Activated CD4-positive, alpha-beta T cell treated with anti-CD3 and anti-CD28 coated beads, Interleukin-2, amount 50 U/mL, for 24 hours (primary cell): Measurements from ENCODE around the gene NHLRC2.
A peak's percentile ranks its signal among the peaks of the same experiment; 100 is the strongest.
"Not testable (repeated sequence)": the region's sequence is repeated elsewhere in the genome, so short reads cannot be mapped to it uniquely, and the experiment has no call there.

Experiments
- DNase-seq, 2 donors: peaks; one replicate each; pipeline ENCODE4 v3.0.0-alpha.2; 2020; ENCODE audit warnings: low read depth in 1 of 2, low spot score in 1 of 2

Gene NHLRC2

GRCh38 chr10:113854013-113854760 lies at the start of gene NHLRC2, which contains the start of gene DCLRE1A:
NHLRC2 (plus strand) TSS chr10:113854661; CDS start chr10:113854873, 212 bp downstream.
DCLRE1A (minus strand) TSS chr10:113854082; CDS start chr10:113853182, 900 bp downstream.
- peak; percentile 57 to 58 for DNase-seq

- DNase-seq, result no peak
Observed at GRCh38 chr10:113806503-113806902, 48.0 kb upstream of the NHLRC2 start.

- DNase-seq, result no peak
Observed at GRCh38 chr10:113808168-113808567, 46.3 kb upstream of the NHLRC2 start.

- not testable (repeated sequence) for DNase-seq
Observed at GRCh38 chr10:113814700-113815099, 39.8 kb upstream of the NHLRC2 start.

- DNase-seq, result no peak
Observed at GRCh38 chr10:113819989-113820388, 34.5 kb upstream of the NHLRC2 start.

- no peak for DNase-seq
Observed at GRCh38 chr10:113820507-113820906, 34.0 kb upstream of the NHLRC2 start.

- DNase-seq, result not testable (repeated sequence)
Observed at GRCh38 chr10:113821306-113821705, 33.2 kb upstream of the NHLRC2 start.

GRCh38 chr10:113822174-113822573 lies 32.3 kb upstream of the NHLRC2 start:
- no peak for DNase-seq

GRCh38 chr10:113823389-113823788 lies 31.1 kb upstream of the NHLRC2 start:
- DNase-seq, result no peak

- no peak for DNase-seq
Observed at GRCh38 chr10:113825791-113826190, 28.7 kb upstream of the NHLRC2 start.

GRCh38 chr10:113828567-113828966 lies 25.9 kb upstream of the NHLRC2 start:
- not testable (repeated sequence) for DNase-seq

GRCh38 chr10:113842171-113842570 lies 12.3 kb upstream of the NHLRC2 start:
- no peak for DNase-seq

- no peak for DNase-seq
Observed at GRCh38 chr10:113843972-113844485, 10.4 kb upstream of the NHLRC2 start.

- no peak for DNase-seq
Observed at GRCh38 chr10:113846036-113846435, 8.4 kb upstream of the NHLRC2 start.

GRCh38 chr10:113849140-113849803 lies 5.2 kb upstream of the NHLRC2 start:
- DNase-seq, result no peak

GRCh38 chr10:113849946-113850345 lies 4.5 kb upstream of the NHLRC2 start:
- DNase-seq, result no peak

- DNase-seq, result no peak
Observed at GRCh38 chr10:113853578-113854012, 866 bp upstream of the NHLRC2 start.

- DNase-seq, result peak; percentile 30 to 45
Observed at GRCh38 chr10:113854761-113855588, 514 bp downstream of the NHLRC2 start.

- DNase-seq, result no peak
Observed at GRCh38 chr10:113856563-113856962, 2.1 kb downstream of the NHLRC2 start.

- no peak for DNase-seq
Observed at GRCh38 chr10:113857210-113857609, 2.7 kb downstream of the NHLRC2 start.

- no peak for DNase-seq
Observed at GRCh38 chr10:113858541-113858940, 4.1 kb downstream of the NHLRC2 start.
